GM12875 (cell line): ENCODE measurements around the gene TTC24.

ENCODE experiments used
- H3K4me3 ChIP-seq: one replicate; pipeline ENCODE4 v1.5.1; 2011; ENCODE audit warnings: low read depth, low read length, control low read depth
- TF ChIP-seq, protein P1 (sequence below): IDR thresholded peaks from 2 replicates; pipeline ENCODE4 v1.5.1; 2011; ENCODE audit warnings: low read depth, mild to moderate bottlenecking, control low read depth, inconsistent platforms, low read length, moderate library complexity, borderline replicate concordance; ENCODE audit not compliant: insufficient read depth

TTC24 gene

DNA sequence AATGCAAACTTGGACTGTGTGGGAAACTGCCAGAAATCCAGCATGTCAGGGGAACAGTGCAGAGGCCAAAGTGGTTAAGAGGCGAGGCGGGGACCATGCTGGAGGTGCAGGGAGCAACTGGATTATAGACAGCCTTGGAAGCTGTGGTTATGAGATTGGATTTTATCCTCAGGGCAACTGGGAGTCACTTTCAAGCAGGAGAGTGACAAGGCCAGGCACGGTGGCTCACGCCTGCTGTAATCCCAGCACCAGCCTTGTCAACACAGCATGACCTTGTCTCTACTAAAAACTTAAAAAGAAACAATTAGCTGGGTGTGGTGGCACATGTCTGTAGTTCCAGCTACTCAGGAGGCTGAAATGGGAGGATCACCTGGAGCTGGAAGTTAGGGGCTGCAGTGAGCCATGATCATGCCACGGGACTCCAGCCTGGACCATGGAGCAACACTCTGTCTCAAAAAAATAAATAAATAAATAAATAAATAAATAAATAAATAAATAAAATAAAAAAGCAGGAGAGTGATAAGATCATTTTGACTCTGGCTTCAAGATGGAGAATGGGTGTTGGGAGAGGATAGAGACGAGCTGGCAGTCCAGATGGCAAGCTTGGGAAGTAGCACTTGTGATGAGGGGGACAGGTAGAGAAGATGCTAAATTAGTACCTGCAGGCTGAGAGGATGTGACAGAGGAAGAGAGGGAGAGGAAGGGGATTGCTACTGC is 43.2 kb downstream of the TTC24 start:
- H3K4me3 ChIP-seq = no peak overlapping the region
- TF ChIP-seq, protein P1, sequence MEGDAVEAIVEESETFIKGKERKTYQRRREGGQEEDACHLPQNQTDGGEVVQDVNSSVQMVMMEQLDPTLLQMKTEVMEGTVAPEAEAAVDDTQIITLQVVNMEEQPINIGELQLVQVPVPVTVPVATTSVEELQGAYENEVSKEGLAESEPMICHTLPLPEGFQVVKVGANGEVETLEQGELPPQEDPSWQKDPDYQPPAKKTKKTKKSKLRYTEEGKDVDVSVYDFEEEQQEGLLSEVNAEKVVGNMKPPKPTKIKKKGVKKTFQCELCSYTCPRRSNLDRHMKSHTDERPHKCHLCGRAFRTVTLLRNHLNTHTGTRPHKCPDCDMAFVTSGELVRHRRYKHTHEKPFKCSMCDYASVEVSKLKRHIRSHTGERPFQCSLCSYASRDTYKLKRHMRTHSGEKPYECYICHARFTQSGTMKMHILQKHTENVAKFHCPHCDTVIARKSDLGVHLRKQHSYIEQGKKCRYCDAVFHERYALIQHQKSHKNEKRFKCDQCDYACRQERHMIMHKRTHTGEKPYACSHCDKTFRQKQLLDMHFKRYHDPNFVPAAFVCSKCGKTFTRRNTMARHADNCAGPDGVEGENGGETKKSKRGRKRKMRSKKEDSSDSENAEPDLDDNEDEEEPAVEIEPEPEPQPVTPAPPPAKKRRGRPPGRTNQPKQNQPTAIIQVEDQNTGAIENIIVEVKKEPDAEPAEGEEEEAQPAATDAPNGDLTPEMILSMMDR = no peak

DNA sequence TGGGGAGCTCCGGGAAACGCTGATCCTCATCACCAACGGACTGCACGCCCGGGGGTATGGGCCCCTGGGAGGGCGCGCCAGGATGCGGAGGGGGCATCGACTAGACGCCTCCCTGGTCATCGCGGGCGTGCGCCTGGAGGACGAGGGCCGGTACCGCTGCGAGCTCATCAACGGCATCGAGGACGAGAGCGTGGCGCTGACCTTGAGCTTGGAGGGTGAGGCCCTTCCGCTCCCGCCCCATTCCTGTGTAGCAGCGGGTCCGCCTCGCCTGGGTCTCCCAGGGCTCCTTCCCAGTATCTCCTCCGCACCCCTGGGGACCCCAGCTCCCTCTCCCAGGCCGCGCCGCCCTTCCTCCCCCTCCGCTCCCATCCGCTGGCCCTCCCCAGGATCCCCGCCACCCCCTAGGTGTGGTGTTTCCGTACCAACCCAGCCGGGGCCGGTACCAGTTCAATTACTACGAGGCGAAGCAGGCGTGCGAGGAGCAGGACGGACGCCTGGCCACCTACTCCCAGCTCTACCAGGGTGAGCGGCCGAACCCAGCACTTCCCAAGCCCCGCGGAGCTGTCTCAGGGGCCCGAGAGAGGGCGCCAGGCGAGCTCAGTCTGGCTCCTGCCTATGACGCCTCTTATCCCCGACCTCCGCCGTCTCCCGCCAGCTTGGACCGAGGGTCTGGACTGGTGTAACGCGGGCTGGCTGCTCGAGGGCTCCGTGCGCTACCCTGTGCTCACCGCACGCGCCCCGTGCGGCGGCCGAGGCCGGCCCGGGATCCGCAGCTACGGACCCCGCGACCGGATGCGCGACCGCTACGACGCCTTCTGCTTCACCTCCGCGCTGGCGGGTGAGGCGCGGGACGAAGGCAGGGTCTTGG is 44.7 kb downstream of the TTC24 start:
- TF ChIP-seq, protein P1 = peak; percentile 65
- peak overlapping the region; percentile 42 for H3K4me3 ChIP-seq

DNA sequence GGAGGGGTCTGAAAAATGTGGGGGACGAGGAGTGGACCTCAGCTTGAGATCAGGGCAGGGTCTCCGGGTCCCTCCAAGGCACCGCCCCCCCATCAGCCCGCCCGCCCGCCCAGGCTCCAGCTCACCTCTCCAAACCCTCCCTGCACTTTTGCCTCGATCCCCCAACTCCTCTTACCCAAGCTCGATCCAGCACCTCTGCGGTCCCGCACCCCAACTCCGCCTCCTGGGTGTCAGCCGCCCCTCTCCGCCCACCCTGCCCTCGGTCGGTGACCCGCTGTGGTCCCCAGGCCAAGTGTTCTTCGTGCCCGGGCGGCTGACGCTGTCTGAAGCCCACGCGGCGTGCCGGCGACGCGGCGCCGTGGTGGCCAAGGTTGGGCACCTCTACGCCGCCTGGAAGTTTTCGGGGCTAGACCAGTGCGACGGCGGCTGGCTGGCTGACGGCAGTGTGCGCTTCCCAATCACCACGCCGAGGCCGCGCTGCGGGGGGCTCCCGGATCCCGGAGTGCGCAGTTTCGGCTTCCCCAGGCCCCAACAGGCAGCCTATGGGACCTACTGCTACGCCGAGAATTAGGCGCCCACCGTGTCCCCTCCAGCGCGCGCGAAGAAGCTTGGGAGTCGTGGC is 45.4 kb downstream of the TTC24 start:
- H3K4me3 ChIP-seq = peak overlapping the region; percentile 42
- TF ChIP-seq, protein P1 = no peak

DNA sequence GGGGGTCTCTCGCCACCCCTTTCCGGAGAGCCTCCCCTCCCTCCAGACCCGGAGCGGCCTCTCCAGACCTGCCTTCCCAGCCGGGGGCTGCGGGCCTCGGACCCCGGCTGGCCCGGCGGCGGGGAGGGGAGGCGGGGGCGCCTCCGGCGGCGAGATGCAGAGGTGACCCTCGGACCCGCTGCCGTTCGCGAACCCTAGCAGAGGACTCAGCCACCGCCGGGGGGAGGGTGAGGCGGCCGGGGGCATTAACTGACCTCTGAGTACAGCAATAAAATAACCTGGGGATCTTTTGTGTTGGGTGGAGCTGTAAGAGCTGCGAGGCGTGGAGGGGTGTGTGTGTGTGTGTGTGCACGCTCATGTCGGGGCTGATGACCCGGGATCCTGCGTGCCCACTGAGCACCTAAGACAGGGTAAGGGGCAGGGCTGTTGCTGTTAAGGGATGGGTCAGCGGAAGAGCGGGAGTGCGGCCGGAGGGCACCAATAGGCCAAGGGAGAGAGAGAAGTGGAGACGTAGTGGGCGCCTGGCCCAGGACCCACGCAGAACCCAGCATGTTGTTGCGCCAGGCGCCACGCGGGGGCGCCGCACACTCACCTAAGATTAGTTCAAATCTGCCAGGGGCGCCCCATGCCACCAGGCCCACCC is 46.0 kb downstream of the TTC24 start:
- TF ChIP-seq, protein P1 = peak; percentile 90
- no peak overlapping the region for H3K4me3 ChIP-seq

DNA sequence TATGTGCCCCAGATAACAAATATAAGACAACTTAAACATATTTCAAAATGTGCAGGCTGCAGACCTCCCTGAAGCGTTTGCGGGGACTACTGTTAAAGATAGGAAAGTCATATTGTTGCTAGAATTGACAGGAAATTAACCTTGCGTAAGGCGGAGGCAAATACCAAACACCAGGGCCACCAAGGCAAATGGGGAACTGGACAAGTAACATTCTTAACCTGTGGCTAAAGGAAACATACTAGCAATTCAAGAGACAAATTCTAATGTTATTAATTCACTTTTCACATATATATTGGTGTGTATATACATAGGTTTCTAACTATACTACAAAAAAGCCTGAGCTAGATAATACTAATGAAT is 46.5 kb downstream of the TTC24 start:
- H3K4me3 ChIP-seq = no peak overlapping the region
- TF ChIP-seq, protein P1 = no peak

DNA sequence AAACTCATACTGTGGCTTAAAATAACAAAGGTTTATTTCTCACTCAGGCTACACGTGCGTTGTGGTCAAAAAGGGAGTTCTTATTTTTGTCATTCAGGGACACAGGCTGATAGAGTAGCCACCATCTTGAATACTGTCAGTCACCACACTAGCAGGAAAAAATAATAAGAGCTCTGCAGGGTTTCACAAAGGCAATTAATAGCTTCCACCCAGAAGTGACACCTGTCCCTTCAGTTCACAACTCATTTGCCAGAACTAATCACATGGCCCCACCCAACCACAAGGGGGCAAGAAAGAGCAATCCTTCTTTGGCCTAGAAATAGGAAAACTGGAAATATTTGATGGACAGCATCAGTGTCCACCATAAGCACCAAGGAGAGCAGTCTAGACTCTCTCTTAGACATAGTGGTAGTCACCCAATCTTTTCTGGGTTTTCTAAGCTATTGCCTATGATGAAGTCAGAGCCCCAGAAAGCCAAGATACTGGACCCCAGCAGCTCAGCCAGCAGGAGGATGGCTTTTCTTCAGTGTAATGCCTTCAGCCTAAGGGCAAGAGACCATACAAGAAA is 47.9 kb downstream of the TTC24 start:
- TF ChIP-seq, protein P1 = peak; percentile 64
- H3K4me3 ChIP-seq = no peak overlapping the region
